Right atrium auricular region (tissue), 2 donors: ENCODE data around the gene OVCA2. TPM values are rescaled to one million over a fixed set of nuclear protein-coding genes. Genes with fewer than 3 reads are reported as not detected.
A peak's percentile ranks its signal among the peaks of the same experiment; 100 is the strongest.

ENCODE experiments used
- DNase-seq: peaks from one replicate; pipeline ENCODE4 v3.0.0-alpha.2; 2019; ENCODE audit warnings: low spot score
- H3K27ac ChIP-seq, 2 donors: fragments of 200-600 bp; sonication (generic); 1 replicate in 1 of 2; 2 replicates in 1 of 2; pipeline ENCODE4 v1.5.1; 2016 to 2019
- H3K27me3 ChIP-seq, 2 donors: fragments of 200-600 bp; sonication (generic); one replicate each; pipeline versions ENCODE4 v1.5.1 to v1.6.0; 2017 to 2019
- H3K36me3 ChIP-seq: fragments of 200-600 bp; sonication (generic); one replicate; pipeline ENCODE4 v1.5.1; 2016
- H3K4me1 ChIP-seq, 2 donors: fragments of 200-600 bp; sonication (generic); one replicate each; pipeline versions ENCODE4 v1.5.1 to v1.6.0; 2017 to 2019
- H3K4me3 ChIP-seq, 2 donors: fragments of 200-600 bp; sonication (generic); 1 replicate in 1 of 2; 2 replicates in 1 of 2; pipeline ENCODE4 v1.5.1; 2017 to 2019; ENCODE audit warnings: mild to moderate bottlenecking in 1 of 2, moderate library complexity in 1 of 2
- H3K9me3 ChIP-seq, 2 donors: fragments of 200-600 bp; sonication (generic); one replicate each; pipeline ENCODE4 v1.5.1; 2019
- CTCF ChIP-seq, 2 donors: fragments of 200-600 bp; sonication (generic); IDR thresholded peaks; one replicate each; pipeline ENCODE4 v1.5.1; 2019; ENCODE audit warnings: antibody characterized with exemption in 2 of 2
- total RNA-seq, 2 donors: library from RNA; depleted of rRNA; stranded (reverse); fragments of >200 nt; gene quantifications; one replicate each; pipeline ENCODE4 v1.1.0, GENCODE V29; 2016

Gene OVCA2
- total RNA-seq, 2 donors from 2014 or later = 29.6 to 31.7 TPM

- H3K27me3 ChIP-seq = no peaks in the 10 kb centered on the region
- H3K27ac ChIP-seq = peak overlapping the region; percentile 69 to 79
- DNase-seq = no peak
- H3K4me1 ChIP-seq = peaks cover 0 to 80% of the 10 kb centered on the region in 2 donors
- TF ChIP-seq CTCF (IDR thresholded peaks at IDR 0.05) = no peak
- H3K36me3 ChIP-seq = peaks cover 7% of the 10 kb centered on the region
- no peaks in the 10 kb centered on the region for H3K9me3 ChIP-seq
- no peak overlapping the region for H3K4me3 ChIP-seq
Measured at GRCh38 chr17:2071024-2071385, 29.2 kb downstream of the OVCA2 start.

- Histone ChIP-seq H3K4me3 (no peak overlapping the region), H3K27me3 (no peaks in the 10 kb centered on the region), H3K4me1 (peaks cover 0 to 80% of the 10 kb centered on the region in 2 donors), H3K36me3 (peaks cover 7% of the 10 kb centered on the region), H3K9me3 (no peaks in the 10 kb centered on the region), H3K27ac (peak overlapping the region; percentile 69 to 79)
- DNase-seq = no peak
- TF ChIP-seq CTCF (IDR thresholded peaks at IDR 0.05) = no peak
Measured at GRCh38 chr17:2071455-2072281, 29.8 kb downstream of the OVCA2 start.

GRCh38 chr17:2074919-2075318, 33.1 kb downstream of the OVCA2 start:
- H3K27me3 ChIP-seq = no peaks in the 10 kb centered on the region
- peaks cover 0 to 62% of the 10 kb centered on the region in 2 donors for H3K4me1 ChIP-seq
- H3K36me3 ChIP-seq = peaks cover 9% of the 10 kb centered on the region
- DNase-seq = no peak
- no peaks in the 10 kb centered on the region for H3K9me3 ChIP-seq
- no peak overlapping the region for H3K4me3 ChIP-seq
- TF ChIP-seq CTCF (IDR thresholded peaks at IDR 0.05) = no peak
- H3K27ac ChIP-seq = peak overlapping the region; percentile 49 to 69

GRCh38 chr17:2075336-2076086, 33.7 kb downstream of the OVCA2 start:
- no peak for TF ChIP-seq CTCF (IDR thresholded peaks at IDR 0.05)
- Histone ChIP-seq H3K4me1 (peaks cover 0 to 60% of the 10 kb centered on the region in 2 donors), H3K9me3 (no peaks in the 10 kb centered on the region), H3K4me3 (no peak overlapping the region), H3K27ac (peak overlapping the region; percentile 49 to 69), H3K27me3 (no peaks in the 10 kb centered on the region), H3K36me3 (peaks cover 15% of the 10 kb centered on the region)
- no peak for DNase-seq

- peaks cover 0 to 52% of the 10 kb centered on the region in 2 donors for H3K4me1 ChIP-seq
- H3K36me3 ChIP-seq = peaks cover 23% of the 10 kb centered on the region
Measured at GRCh38 chr17:2076087-2076984, 34.5 kb downstream of the OVCA2 start.

More at GRCh38 chr17:2076087-2076984, 34.5 kb downstream of the OVCA2 start:
- peak overlapping the region; percentile 49 to 69 for H3K27ac ChIP-seq
- H3K9me3 ChIP-seq = no peaks in the 10 kb centered on the region
- no peak for DNase-seq
- no peak for TF ChIP-seq CTCF (IDR thresholded peaks at IDR 0.05)
- H3K27me3 ChIP-seq = no peaks in the 10 kb centered on the region
- no peak overlapping the region for H3K4me3 ChIP-seq
